K562 (cell line): ENCODE data around the gene SLC1A2.

Source experiments
- CHD2 ChIP-seq: IDR thresholded peaks from 2 replicates; pipeline ENCODE4 v1.6.1; 2011; ENCODE audit warnings: low read depth, low read length
- DPF2 ChIP-seq: fragments of 450-650 bp; IDR thresholded peaks from 2 replicates; pipeline ENCODE4 v1.6.1; 2016
- ESRRA ChIP-seq: fragments of 450-650 bp; IDR thresholded peaks from 2 replicates; pipeline ENCODE4 v1.6.1; 2014; ENCODE audit warnings: low read depth, mild to moderate bottlenecking, moderate library complexity, borderline replicate concordance
- FOXA1 ChIP-seq: fragments of 450-650 bp; IDR thresholded peaks from 2 replicates; pipeline ENCODE4 v1.6.1; 2016; ENCODE audit warnings: mild to moderate bottlenecking, borderline replicate concordance
- GATAD2B ChIP-seq: fragments of 450-650 bp; IDR thresholded peaks from 2 replicates; pipeline ENCODE4 v1.6.1; 2017; ENCODE audit warnings: mild to moderate bottlenecking, borderline replicate concordance
- GTF2E2 ChIP-seq: fragments of 200-800 bp; sonication (Bioruptor generic); IDR thresholded peaks from 2 replicates; pipeline ENCODE4 v1.6.1; 2016; ENCODE audit warnings: missing genetic modification characterization, missing compliant biosample characterization
- ZFP1 ChIP-seq: fragments of 450-650 bp; formaldehyde crosslinking; IDR thresholded peaks from 2 replicates; pipeline ENCODE4 v1.4.0; 2020; ENCODE audit warnings: mild to moderate bottlenecking, mixed read lengths
- ZFP36 ChIP-seq: fragments of 150-350 bp; IDR thresholded peaks from 2 replicates; pipeline ENCODE4 v1.6.1; 2018; ENCODE audit warnings: low read length, low read depth; ENCODE audit not compliant: partially characterized antibody
- ZNF165 ChIP-seq: fragments of 250-450 bp; sonication (Bioruptor Pico); IDR thresholded peaks from 2 replicates; pipeline ENCODE4 v1.4.0; 2020; ENCODE audit warnings: borderline replicate concordance
- ZNF23 ChIP-seq: fragments of 250-450 bp; sonication (Bioruptor Pico); IDR thresholded peaks from 2 replicates; pipeline ENCODE4 v1.4.0; 2020; ENCODE audit warnings: mild to moderate bottlenecking
- TF ChIP-seq, protein P1 (sequence below): fragments of 450-650 bp; IDR thresholded peaks from 2 replicates; pipeline ENCODE4 v1.6.1; 2017; ENCODE audit warnings: antibody characterized with exemption, mild to moderate bottlenecking
- TF ChIP-seq, protein P2 (sequence below): fragments of 450-650 bp; formaldehyde crosslinking; IDR thresholded peaks from 2 replicates; pipeline ENCODE4 v1.4.0; 2022; ENCODE audit warnings: mild to moderate bottlenecking, moderate library complexity

GRCh38 chr11:35247428-35247827, 171.9 kb downstream of the SLC1A2 start:
- TF ChIP-seq ESRRA (no peak), ZNF165 (CRISPR knock-in tag) (no peak), ZFP36 (no peak), DPF2 (no peak), ZFP1 (CRISPR knock-in tag) (no peak), ZNF23 (CRISPR knock-in tag) (no peak), GATAD2B (no peak), FOXA1 (no peak), CHD2 (no peak), GTF2E2 (tag) (no peak)
- TF ChIP-seq, protein P1, sequence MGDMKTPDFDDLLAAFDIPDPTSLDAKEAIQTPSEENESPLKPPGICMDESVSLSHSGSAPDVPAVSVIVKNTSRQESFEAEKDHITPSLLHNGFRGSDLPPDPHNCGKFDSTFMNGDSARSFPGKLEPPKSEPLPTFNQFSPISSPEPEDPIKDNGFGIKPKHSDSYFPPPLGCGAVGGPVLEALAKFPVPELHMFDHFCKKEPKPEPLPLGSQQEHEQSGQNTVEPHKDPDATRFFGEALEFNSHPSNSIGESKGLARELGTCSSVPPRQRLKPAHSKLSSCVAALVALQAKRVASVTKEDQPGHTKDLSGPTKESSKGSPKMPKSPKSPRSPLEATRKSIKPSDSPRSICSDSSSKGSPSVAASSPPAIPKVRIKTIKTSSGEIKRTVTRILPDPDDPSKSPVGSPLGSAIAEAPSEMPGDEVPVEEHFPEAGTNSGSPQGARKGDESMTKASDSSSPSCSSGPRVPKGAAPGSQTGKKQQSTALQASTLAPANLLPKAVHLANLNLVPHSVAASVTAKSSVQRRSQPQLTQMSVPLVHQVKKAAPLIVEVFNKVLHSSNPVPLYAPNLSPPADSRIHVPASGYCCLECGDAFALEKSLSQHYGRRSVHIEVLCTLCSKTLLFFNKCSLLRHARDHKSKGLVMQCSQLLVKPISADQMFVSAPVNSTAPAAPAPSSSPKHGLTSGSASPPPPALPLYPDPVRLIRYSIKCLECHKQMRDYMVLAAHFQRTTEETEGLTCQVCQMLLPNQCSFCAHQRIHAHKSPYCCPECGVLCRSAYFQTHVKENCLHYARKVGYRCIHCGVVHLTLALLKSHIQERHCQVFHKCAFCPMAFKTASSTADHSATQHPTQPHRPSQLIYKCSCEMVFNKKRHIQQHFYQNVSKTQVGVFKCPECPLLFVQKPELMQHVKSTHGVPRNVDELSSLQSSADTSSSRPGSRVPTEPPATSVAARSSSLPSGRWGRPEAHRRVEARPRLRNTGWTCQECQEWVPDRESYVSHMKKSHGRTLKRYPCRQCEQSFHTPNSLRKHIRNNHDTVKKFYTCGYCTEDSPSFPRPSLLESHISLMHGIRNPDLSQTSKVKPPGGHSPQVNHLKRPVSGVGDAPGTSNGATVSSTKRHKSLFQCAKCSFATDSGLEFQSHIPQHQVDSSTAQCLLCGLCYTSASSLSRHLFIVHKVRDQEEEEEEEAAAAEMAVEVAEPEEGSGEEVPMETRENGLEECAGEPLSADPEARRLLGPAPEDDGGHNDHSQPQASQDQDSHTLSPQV: no peak
- TF ChIP-seq, protein P2, sequence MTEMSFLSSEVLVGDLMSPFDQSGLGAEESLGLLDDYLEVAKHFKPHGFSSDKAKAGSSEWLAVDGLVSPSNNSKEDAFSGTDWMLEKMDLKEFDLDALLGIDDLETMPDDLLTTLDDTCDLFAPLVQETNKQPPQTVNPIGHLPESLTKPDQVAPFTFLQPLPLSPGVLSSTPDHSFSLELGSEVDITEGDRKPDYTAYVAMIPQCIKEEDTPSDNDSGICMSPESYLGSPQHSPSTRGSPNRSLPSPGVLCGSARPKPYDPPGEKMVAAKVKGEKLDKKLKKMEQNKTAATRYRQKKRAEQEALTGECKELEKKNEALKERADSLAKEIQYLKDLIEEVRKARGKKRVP: no peak
